Measurements from ENCODE around the gene MAPK13. TPM values are rescaled to one million over a fixed set of nuclear protein-coding genes. Genes with fewer than 3 reads are reported as not detected.

Gene MAPK13
- total RNA-seq, 4 donors from 2014 or later: 1.4 to 8.4 (median 3.1) TPM

- TF ChIP-seq POLR2AphosphoS5 (IDR thresholded peaks at IDR 0.05) (no peak), POLR2A (IDR thresholded peaks at IDR 0.05) (no peak), CTCF (IDR thresholded peaks at IDR 0.05) (no peak), EP300 (IDR thresholded peaks at IDR 0.05) (no peak)
- WGBS, 2 donors (ENCODE audit: low coverage in 1 of 2): 68 to 92% methylated on average over 2 of the region's 2 CpGs
Observed at GRCh38 chr6:36113703-36114102, 16.6 kb upstream of the MAPK13 start.

GRCh38 chr6:36114798-36115408, 15.4 kb upstream of the MAPK13 start:
- TF ChIP-seq CTCF (IDR thresholded peaks at IDR 0.05): no peak
- no peak for TF ChIP-seq EP300 (IDR thresholded peaks at IDR 0.05)
- no peak for TF ChIP-seq POLR2AphosphoS5 (IDR thresholded peaks at IDR 0.05)
- no peak for TF ChIP-seq POLR2A (IDR thresholded peaks at IDR 0.05)

More at GRCh38 chr6:36113703-36114102, 16.6 kb upstream of the MAPK13 start:
- Histone ChIP-seq H3K4me3 (no peak overlapping the region), H3K27me3 (no peaks in the 10 kb centered on the region), H3K9me3 (no peaks in the 10 kb centered on the region), H3K27ac (no peak overlapping the region), H3K36me3 (peaks cover 0 to 49% of the 10 kb centered on the region in 2 donors), H3K4me1 (no peaks in the 10 kb centered on the region)
- no peak for ATAC-seq

DNA sequence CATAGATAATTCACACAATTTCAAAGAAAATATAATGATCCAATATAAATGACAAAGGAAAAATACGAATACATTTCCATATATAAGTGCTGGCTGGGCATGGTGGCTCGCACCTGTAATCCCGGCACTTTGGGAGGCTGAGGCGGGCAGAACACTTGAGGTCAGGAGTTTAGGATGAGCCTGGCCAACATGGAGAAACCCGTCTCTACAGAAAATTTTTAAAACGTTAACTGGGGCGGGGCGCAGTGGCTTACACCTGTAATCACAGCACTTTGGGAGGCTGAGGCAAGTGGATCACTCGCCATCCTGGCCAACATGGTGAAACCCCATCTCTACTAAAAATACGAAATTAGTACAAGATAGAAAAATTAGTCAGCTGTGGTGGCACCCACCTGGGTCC, 14.9 kb upstream of the MAPK13 start:
- 82 to 100% methylated on average over 4 to 10 of the region's 10 CpGs for WGBS, 2 donors (ENCODE audit: low coverage in 1 of 2)
- H3K9me3 ChIP-seq: no peaks in the 10 kb centered on the region
- no peak for ATAC-seq
- no peak overlapping the region for H3K27ac ChIP-seq
- H3K4me3 ChIP-seq: no peak overlapping the region
- H3K4me1 ChIP-seq: no peaks in the 10 kb centered on the region
- TF ChIP-seq POLR2A (IDR thresholded peaks at IDR 0.05) (no peak), CTCF (IDR thresholded peaks at IDR 0.05) (no peak), POLR2AphosphoS5 (IDR thresholded peaks at IDR 0.05) (no peak), EP300 (IDR thresholded peaks at IDR 0.05) (no peak)
- peaks cover 0 to 37% of the 10 kb centered on the region in 2 donors for H3K36me3 ChIP-seq
- H3K27me3 ChIP-seq: no peaks in the 10 kb centered on the region

More at GRCh38 chr6:36114798-36115408, 15.4 kb upstream of the MAPK13 start:
- Histone ChIP-seq H3K27ac (no peak overlapping the region), H3K4me1 (no peaks in the 10 kb centered on the region), H3K4me3 (no peak overlapping the region), H3K36me3 (peaks cover 0 to 42% of the 10 kb centered on the region in 2 donors), H3K9me3 (no peaks in the 10 kb centered on the region), H3K27me3 (no peaks in the 10 kb centered on the region)
- ATAC-seq: no peak
- WGBS, 2 donors (ENCODE audit: low coverage in 1 of 2): 100% methylated on average over 1 of the region's 4 CpGs

DNA sequence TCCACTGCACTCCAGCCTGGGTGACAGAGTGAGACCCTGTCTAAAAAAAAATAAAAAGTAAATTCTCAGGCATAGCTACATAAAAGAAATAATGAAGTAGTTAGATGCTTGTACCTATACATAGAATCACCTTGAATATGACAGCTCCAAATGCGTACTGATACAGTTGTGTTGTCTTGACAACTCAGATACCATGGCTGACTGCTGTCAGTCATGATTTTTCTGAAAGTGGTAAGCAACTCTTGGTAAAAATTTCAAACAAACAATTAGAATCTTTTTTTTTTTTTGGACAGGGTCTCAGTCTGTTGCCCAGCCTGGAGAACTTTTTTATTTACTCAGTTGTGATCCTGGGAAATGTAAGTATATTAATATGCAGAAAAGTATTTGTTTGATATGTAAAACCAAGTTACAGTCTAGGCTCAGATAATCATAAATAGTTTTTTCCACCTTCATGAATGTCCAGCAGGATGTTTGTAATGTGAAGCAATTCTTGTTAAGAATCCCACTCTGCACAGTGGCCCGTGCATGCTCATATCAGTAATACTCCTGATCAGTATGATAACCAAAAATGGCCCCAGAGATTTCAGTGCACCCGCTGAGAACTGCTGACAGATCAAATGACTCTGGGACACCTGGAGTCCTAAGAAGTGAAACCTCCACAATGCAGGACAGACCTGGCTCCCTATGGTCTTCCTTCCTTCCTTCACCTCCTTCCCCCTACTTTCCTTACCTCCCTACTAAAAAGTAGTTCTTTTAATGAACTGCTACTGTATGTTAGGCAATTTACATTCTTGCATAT, 14.0 kb upstream of the MAPK13 start:
- 78 to 81% methylated on average over 3 of the region's 3 CpGs for WGBS, 2 donors (ENCODE audit: low coverage in 1 of 2)
- Histone ChIP-seq H3K4me1 (peaks cover 0 to 5% (median 2%) of the 10 kb centered on the region in 3 donors), H3K36me3 (peaks cover 0 to 28% of the 10 kb centered on the region in 2 donors), H3K27ac (no peak overlapping the region), H3K27me3 (no peaks in the 10 kb centered on the region), H3K4me3 (no peak overlapping the region), H3K9me3 (no peaks in the 10 kb centered on the region)
- ATAC-seq: no peak
- TF ChIP-seq CTCF (IDR thresholded peaks at IDR 0.05) (no peak), POLR2AphosphoS5 (IDR thresholded peaks at IDR 0.05) (no peak), EP300 (IDR thresholded peaks at IDR 0.05) (no peak), POLR2A (IDR thresholded peaks at IDR 0.05) (no peak)
